Measurements from ENCODE around the gene CAMTA1. TPM values are rescaled to one million over a fixed set of nuclear protein-coding genes. Genes with fewer than 3 reads are reported as not detected.
A peak's percentile ranks its signal among the peaks of the same experiment; 100 is the strongest.

The CAMTA1 gene
- total RNA-seq, 1 donor from 2014 or later: 268 TPM

GRCh38 chr1:7130127-7130526, 344.9 kb downstream of the CAMTA1 start:
- Histone ChIP-seq H3K9ac (no peak overlapping the region), H3K4me2 (no peak overlapping the region), H3K9me3 (ENCODE audit: low read depth) (no peaks in the 10 kb centered on the region), H3K4me1 (no peaks in the 10 kb centered on the region), H2AFZ (replicated peaks) (no peak overlapping the region), H3K36me3 (no peaks in the 10 kb centered on the region), H3K4me3 (no peak overlapping the region), H4K20me1 (ENCODE audit: low read depth) (no peaks in the 10 kb centered on the region), H3K27ac (no peak overlapping the region), H3K27me3 (no peaks in the 10 kb centered on the region), H3F3A (ENCODE audit: low read depth) (no peaks in the 10 kb centered on the region), H3K79me2 (ENCODE audit: low read depth) (no peaks in the 10 kb centered on the region)
- DNase-seq (ENCODE audit: low spot score): no peak
- Mint-ChIP-seq H3K27ac (no peak overlapping the region), H3K4me3 (no peak overlapping the region), H3K36me3 (no peaks in the 10 kb centered on the region), H3K9me3 (no peaks in the 10 kb centered on the region), H3K27me3 (ENCODE audit: insufficient read depth, low read depth) (no peaks in the 10 kb centered on the region), H3K4me1 (no peaks in the 10 kb centered on the region)
- TF ChIP-seq EZH2phosphoT487 (IDR thresholded peaks at IDR 0.05): no peak
- TF ChIP-seq, protein P1, sequence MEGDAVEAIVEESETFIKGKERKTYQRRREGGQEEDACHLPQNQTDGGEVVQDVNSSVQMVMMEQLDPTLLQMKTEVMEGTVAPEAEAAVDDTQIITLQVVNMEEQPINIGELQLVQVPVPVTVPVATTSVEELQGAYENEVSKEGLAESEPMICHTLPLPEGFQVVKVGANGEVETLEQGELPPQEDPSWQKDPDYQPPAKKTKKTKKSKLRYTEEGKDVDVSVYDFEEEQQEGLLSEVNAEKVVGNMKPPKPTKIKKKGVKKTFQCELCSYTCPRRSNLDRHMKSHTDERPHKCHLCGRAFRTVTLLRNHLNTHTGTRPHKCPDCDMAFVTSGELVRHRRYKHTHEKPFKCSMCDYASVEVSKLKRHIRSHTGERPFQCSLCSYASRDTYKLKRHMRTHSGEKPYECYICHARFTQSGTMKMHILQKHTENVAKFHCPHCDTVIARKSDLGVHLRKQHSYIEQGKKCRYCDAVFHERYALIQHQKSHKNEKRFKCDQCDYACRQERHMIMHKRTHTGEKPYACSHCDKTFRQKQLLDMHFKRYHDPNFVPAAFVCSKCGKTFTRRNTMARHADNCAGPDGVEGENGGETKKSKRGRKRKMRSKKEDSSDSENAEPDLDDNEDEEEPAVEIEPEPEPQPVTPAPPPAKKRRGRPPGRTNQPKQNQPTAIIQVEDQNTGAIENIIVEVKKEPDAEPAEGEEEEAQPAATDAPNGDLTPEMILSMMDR (IDR thresholded peaks at IDR 0.05): no peak
- no peak for TF ChIP-seq EZH2 (IDR thresholded peaks at IDR 0.05)

DNA sequence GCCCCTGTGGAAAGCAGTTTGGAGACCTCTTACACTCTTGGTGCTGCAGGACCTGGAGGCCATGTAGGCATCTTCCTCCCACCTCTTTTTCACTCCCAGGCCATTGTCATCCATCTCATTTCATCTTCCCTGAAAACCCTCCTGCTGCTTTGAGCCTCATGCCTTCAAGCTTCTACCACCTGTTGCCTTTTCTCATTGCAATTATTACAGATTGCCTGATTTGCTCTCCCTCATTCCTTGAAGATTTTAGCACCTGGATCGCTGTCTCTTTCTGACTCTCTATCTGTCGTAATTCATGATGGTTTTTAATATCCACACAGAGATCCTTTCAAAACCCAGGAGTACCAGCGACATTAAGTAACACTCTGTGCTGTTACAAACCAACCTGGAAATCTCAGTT, 350.2 kb downstream of the CAMTA1 start:
- H3K36me3 Mint-ChIP-seq: no peaks in the 10 kb centered on the region

GRCh38 chr1:7136166-7136953, 351.1 kb downstream of the CAMTA1 start:
- Histone ChIP-seq H3K4me3 (no peak overlapping the region), H3K79me2 (ENCODE audit: low read depth) (no peaks in the 10 kb centered on the region), H3K27me3 (no peaks in the 10 kb centered on the region), H3K4me1 (no peaks in the 10 kb centered on the region), H3F3A (ENCODE audit: low read depth) (no peaks in the 10 kb centered on the region), H3K4me2 (no peak overlapping the region), H3K36me3 (no peaks in the 10 kb centered on the region), H3K27ac (no peak overlapping the region), H2AFZ (replicated peaks) (no peak overlapping the region), H3K9ac (no peak overlapping the region), H3K9me3 (ENCODE audit: low read depth) (no peaks in the 10 kb centered on the region), H4K20me1 (ENCODE audit: low read depth) (no peaks in the 10 kb centered on the region)
- TF ChIP-seq, protein P1 (IDR thresholded peaks at IDR 0.05): no peak
- TF ChIP-seq EZH2phosphoT487 (IDR thresholded peaks at IDR 0.05): no peak
- no peak for TF ChIP-seq EZH2 (IDR thresholded peaks at IDR 0.05)
- H3K4me1 Mint-ChIP-seq: peaks cover 15% of the 10 kb centered on the region
- no peaks in the 10 kb centered on the region for H3K27me3 Mint-ChIP-seq (ENCODE audit: insufficient read depth, low read depth)
- H3K4me3 Mint-ChIP-seq: no peak overlapping the region
- H3K9me3 Mint-ChIP-seq: no peaks in the 10 kb centered on the region
- H3K36me3 Mint-ChIP-seq: no peaks in the 10 kb centered on the region
- H3K27ac Mint-ChIP-seq: no peak overlapping the region
- DNase-seq (ENCODE audit: low spot score): peak; percentile 1

More for the DNA sequence above, 350.2 kb downstream of the CAMTA1 start:
- no peak overlapping the region for H3K27ac Mint-ChIP-seq
- no peaks in the 10 kb centered on the region for H4K20me1 ChIP-seq (ENCODE audit: low read depth)
- no peak overlapping the region for H2AFZ ChIP-seq (replicated peaks)
- H3K27ac ChIP-seq: no peak overlapping the region
- H3K36me3 ChIP-seq: no peaks in the 10 kb centered on the region
- peak; percentile 0 for DNase-seq (ENCODE audit: low spot score)
- no peaks in the 10 kb centered on the region for H3K27me3 Mint-ChIP-seq (ENCODE audit: insufficient read depth, low read depth)
- no peaks in the 10 kb centered on the region for H3F3A ChIP-seq (ENCODE audit: low read depth)
- H3K4me3 ChIP-seq: no peak overlapping the region
- no peak overlapping the region for H3K4me2 ChIP-seq
- no peaks in the 10 kb centered on the region for H3K9me3 ChIP-seq (ENCODE audit: low read depth)
- H3K27me3 ChIP-seq: no peaks in the 10 kb centered on the region
- no peaks in the 10 kb centered on the region for H3K4me1 ChIP-seq
- H3K79me2 ChIP-seq (ENCODE audit: low read depth): no peaks in the 10 kb centered on the region
- no peak overlapping the region for H3K4me3 Mint-ChIP-seq
- peaks cover 11% of the 10 kb centered on the region for H3K4me1 Mint-ChIP-seq
- H3K9me3 Mint-ChIP-seq: no peaks in the 10 kb centered on the region
- no peak for TF ChIP-seq EZH2phosphoT487 (IDR thresholded peaks at IDR 0.05)
- TF ChIP-seq EZH2 (IDR thresholded peaks at IDR 0.05): no peak
- H3K9ac ChIP-seq: no peak overlapping the region

DNA sequence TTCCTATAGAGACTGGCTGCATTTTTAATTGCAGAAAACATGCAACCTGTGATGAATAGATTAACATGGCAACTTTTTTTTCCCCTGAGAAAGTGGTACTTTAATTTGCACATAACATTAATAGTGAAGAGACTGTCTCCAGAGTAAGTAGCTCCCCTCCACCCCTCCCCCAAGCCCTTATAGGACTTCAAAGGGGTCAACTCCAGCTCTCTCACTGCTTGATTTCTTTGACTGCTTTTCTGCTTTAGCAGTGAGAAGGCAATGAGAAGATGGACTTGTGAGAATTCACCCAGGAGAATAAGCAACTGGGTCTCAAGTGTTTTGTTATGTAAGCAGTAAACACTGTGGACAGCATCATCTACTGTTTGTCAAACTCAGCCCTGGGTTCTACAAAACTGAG, 355.0 kb downstream of the CAMTA1 start:
- Histone ChIP-seq H3K79me2 (ENCODE audit: low read depth) (no peaks in the 10 kb centered on the region), H3K9me3 (ENCODE audit: low read depth) (no peaks in the 10 kb centered on the region), H3K27ac (no peak overlapping the region), H3F3A (ENCODE audit: low read depth) (no peaks in the 10 kb centered on the region), H3K4me3 (no peak overlapping the region), H3K36me3 (no peaks in the 10 kb centered on the region), H3K27me3 (no peaks in the 10 kb centered on the region), H3K4me2 (no peak overlapping the region), H4K20me1 (ENCODE audit: low read depth) (no peaks in the 10 kb centered on the region), H2AFZ (replicated peaks) (no peak overlapping the region), H3K9ac (no peak overlapping the region), H3K4me1 (no peaks in the 10 kb centered on the region)
- Mint-ChIP-seq H3K9me3 (no peaks in the 10 kb centered on the region), H3K36me3 (no peaks in the 10 kb centered on the region), H3K4me1 (peaks cover 22% of the 10 kb centered on the region), H3K27ac (no peak overlapping the region), H3K27me3 (ENCODE audit: insufficient read depth, low read depth) (peaks cover 5% of the 10 kb centered on the region), H3K4me3 (no peak overlapping the region)
- DNase-seq (ENCODE audit: low spot score): no peak
- TF ChIP-seq EZH2phosphoT487 (IDR thresholded peaks at IDR 0.05): no peak
- TF ChIP-seq EZH2 (IDR thresholded peaks at IDR 0.05): no peak
- TF ChIP-seq, protein P1 (IDR thresholded peaks at IDR 0.05): no peak

All from neural progenitor cell (in vitro differentiated cells).